MM.1S (cell line): ENCODE results near the gene CHD2.

Experiments
- DNase-seq: peaks from one replicate; pipeline ENCODE4 v3.0.0-alpha.2; 2015
- H2AFZ ChIP-seq: fragments of 300-600 bp; sonication (generic); 2 replicates; pipeline ENCODE4 v1.6.0; 2016; ENCODE audit warnings: antibody characterized with exemption, low read length
- H3F3A ChIP-seq: fragments of 300-600 bp; sonication (generic); 2 replicates; pipeline ENCODE4 v1.6.1; 2016; ENCODE audit warnings: mild to moderate bottlenecking, antibody characterized with exemption, low read length, moderate library complexity, mixed read lengths; ENCODE audit not compliant: insufficient read depth
- H3K27ac ChIP-seq: fragments of 300-600 bp; sonication (generic); 2 replicates; pipeline ENCODE4 v1.5.1; 2016; ENCODE audit warnings: mild to moderate bottlenecking, low read length
- H3K27me3 ChIP-seq: fragments of 300-600 bp; sonication (generic); replicated peaks from 2 replicates; pipeline ENCODE4 v1.6.0; 2016; ENCODE audit warnings: low read length; ENCODE audit not compliant: insufficient read depth
- H3K36me3 ChIP-seq: fragments of 300-600 bp; sonication (generic); replicated peaks from 2 replicates; pipeline ENCODE4 v1.6.1; 2016; ENCODE audit warnings: mild to moderate bottlenecking, low read length, mixed read lengths; ENCODE audit not compliant: insufficient read depth
- H3K4me1 ChIP-seq: fragments of 300-600 bp; sonication (generic); 2 replicates; pipeline ENCODE4 v1.6.1; 2016; ENCODE audit warnings: low read length, mixed read lengths
- H3K4me2 ChIP-seq: fragments of 300-600 bp; sonication (generic); 2 replicates; pipeline ENCODE4 v1.6.0; 2016; ENCODE audit warnings: low read depth, low read length
- H3K4me3 ChIP-seq: fragments of 300-600 bp; sonication (generic); 2 replicates; pipeline ENCODE4 v1.5.1; 2016; ENCODE audit warnings: low read length, mixed read lengths
- H3K79me2 ChIP-seq: fragments of 300-600 bp; sonication (generic); 2 replicates; pipeline ENCODE4 v1.6.1; 2016; ENCODE audit warnings: mixed run types, low read length, mixed read lengths
- H3K9ac ChIP-seq: fragments of 300-600 bp; sonication (generic); 2 replicates; pipeline ENCODE4 v1.6.1; 2016; ENCODE audit warnings: low read length, mixed read lengths
- H3K9me2 ChIP-seq: fragments of 300-600 bp; sonication (generic); replicated peaks from 2 replicates; pipeline ENCODE4 v1.6.1; 2016; ENCODE audit warnings: mild to moderate bottlenecking, low read length, mixed read lengths; ENCODE audit not compliant: insufficient read depth
- H3K9me3 ChIP-seq: fragments of 300-600 bp; sonication (generic); replicated peaks from 2 replicates; pipeline ENCODE4 v1.6.1; 2016; ENCODE audit warnings: mild to moderate bottlenecking, low read length, mixed read lengths; ENCODE audit not compliant: insufficient read depth
- H4K20me1 ChIP-seq: fragments of 300-600 bp; sonication (generic); 2 replicates; pipeline ENCODE4 v1.6.1; 2016; ENCODE audit warnings: mild to moderate bottlenecking, low read length, moderate library complexity, mixed read lengths; ENCODE audit not compliant: insufficient read depth
- EZH2 ChIP-seq: fragments of 300-600 bp; sonication (generic); optimal IDR thresholded peaks from 2 replicates; pipeline ENCODE3; 2017; ENCODE audit warnings: low read depth, mild to moderate bottlenecking, antibody characterized with exemption, low read length, mixed read lengths
- EZH2phosphoT487 ChIP-seq: fragments of 300-600 bp; sonication (generic); IDR thresholded peaks from 2 replicates; pipeline ENCODE4 v1.6.1; 2018; ENCODE audit warnings: antibody characterized with exemption, low read length
- TF ChIP-seq, protein P1 (sequence below): fragments of 300-600 bp; sonication (generic); IDR thresholded peaks from 2 replicates; pipeline ENCODE4 v1.5.1; 2016; ENCODE audit warnings: antibody characterized with exemption, low read length, mixed read lengths

CHD2 gene

DNA sequence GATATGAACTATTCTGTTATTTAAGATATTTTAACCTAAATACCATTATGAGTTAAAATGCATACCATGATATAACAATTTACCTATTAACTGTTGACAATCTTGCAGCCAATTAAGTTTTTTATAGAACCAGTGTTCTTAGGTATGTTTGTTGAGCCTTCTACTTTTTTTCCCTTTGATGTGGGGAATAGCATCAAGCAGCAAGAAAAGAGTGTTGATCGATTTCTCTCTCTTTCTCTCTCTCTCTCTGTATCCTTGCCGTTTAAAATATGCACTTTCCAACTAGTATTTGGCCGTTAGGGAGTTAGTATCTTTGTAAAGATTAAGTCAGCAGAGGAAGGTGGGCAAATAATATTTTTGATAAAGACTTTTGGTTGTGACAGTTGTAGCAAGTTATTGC, 5.9 kb downstream of the CHD2 start:
- Histone ChIP-seq H3K79me2 (peaks cover 97% of the 10 kb centered on the region), H2AFZ (no peak overlapping the region), H3K9me3 (no peaks in the 10 kb centered on the region), H3K4me2 (peak overlapping the region; percentile 87), H3K27me3 (no peaks in the 10 kb centered on the region), H3F3A (peaks cover 30% of the 10 kb centered on the region), H3K9me2 (no peaks in the 10 kb centered on the region), H4K20me1 (no peaks in the 10 kb centered on the region), H3K4me1 (peaks cover 39% of the 10 kb centered on the region), H3K27ac (no peak overlapping the region; the same call in 1 of the 2 replicates), H3K36me3 (no peaks in the 10 kb centered on the region; the same call in 1 of the 2 replicates), H3K9ac (no peak overlapping the region; the same call in 1 of the 2 replicates), H3K4me3 (peak overlapping the region; percentile 67; the same call in 1 of the 2 replicates)
- DNase-seq = no peak
- no peak for TF ChIP-seq EZH2phosphoT487
- TF ChIP-seq EZH2 = no peak
- TF ChIP-seq, protein P1, sequence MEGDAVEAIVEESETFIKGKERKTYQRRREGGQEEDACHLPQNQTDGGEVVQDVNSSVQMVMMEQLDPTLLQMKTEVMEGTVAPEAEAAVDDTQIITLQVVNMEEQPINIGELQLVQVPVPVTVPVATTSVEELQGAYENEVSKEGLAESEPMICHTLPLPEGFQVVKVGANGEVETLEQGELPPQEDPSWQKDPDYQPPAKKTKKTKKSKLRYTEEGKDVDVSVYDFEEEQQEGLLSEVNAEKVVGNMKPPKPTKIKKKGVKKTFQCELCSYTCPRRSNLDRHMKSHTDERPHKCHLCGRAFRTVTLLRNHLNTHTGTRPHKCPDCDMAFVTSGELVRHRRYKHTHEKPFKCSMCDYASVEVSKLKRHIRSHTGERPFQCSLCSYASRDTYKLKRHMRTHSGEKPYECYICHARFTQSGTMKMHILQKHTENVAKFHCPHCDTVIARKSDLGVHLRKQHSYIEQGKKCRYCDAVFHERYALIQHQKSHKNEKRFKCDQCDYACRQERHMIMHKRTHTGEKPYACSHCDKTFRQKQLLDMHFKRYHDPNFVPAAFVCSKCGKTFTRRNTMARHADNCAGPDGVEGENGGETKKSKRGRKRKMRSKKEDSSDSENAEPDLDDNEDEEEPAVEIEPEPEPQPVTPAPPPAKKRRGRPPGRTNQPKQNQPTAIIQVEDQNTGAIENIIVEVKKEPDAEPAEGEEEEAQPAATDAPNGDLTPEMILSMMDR = no peak

DNA sequence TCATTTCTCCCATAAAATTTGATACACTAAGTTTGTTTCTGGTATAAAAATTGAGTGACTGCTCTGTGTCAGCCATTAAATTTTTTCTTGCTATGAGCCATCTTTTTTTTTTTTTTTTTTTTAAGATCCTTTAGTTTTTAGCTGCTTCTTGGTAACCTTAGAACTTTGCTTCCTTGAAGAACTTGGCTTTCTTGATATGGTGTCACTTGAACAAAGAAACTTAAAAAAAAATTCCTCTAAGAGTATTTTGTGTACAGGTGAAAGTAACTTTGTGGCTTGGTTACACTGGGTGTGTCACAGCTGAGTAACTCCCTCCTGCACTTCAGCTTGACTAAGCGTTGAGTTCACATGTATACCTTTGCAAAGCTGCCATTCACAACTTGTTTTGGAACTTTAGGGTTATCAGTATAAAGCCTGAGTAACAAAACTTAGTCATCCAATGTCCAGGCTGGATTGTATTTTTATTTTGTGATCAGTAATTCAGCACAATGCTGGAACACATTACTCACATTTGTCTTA, 6.5 kb downstream of the CHD2 start:
- Histone ChIP-seq H2AFZ (no peak overlapping the region), H3K4me2 (peak overlapping the region; percentile 87; the same call in 1 of the 2 replicates), H3K4me3 (no peak overlapping the region), H3K27me3 (no peaks in the 10 kb centered on the region), H3K9ac (no peak overlapping the region; the same call in 1 of the 2 replicates), H3K79me2 (peaks cover 97% of the 10 kb centered on the region), H3K36me3 (no peaks in the 10 kb centered on the region; the same call in 1 of the 2 replicates), H3K4me1 (peaks cover 39% of the 10 kb centered on the region), H3F3A (peaks cover 24% of the 10 kb centered on the region), H3K9me2 (no peaks in the 10 kb centered on the region), H3K9me3 (no peaks in the 10 kb centered on the region), H3K27ac (no peak overlapping the region; the same call in 1 of the 2 replicates), H4K20me1 (no peaks in the 10 kb centered on the region)
- no peak for TF ChIP-seq EZH2phosphoT487
- TF ChIP-seq, protein P1 = no peak
- TF ChIP-seq EZH2 = no peak
- DNase-seq = peak; percentile 35

GRCh38 chr15:92907229-92907628, 7.1 kb downstream of the CHD2 start:
- Histone ChIP-seq H3K9me3 (no peaks in the 10 kb centered on the region), H4K20me1 (no peaks in the 10 kb centered on the region), H3K4me3 (no peak overlapping the region), H3K79me2 (peaks cover 97% of the 10 kb centered on the region), H3K36me3 (no peaks in the 10 kb centered on the region; the same call in 1 of the 2 replicates), H3F3A (peaks cover 18% of the 10 kb centered on the region), H3K4me2 (peak overlapping the region; percentile 87; the same call in 1 of the 2 replicates), H2AFZ (no peak overlapping the region), H3K4me1 (peaks cover 39% of the 10 kb centered on the region), H3K9ac (no peak overlapping the region; the same call in 1 of the 2 replicates), H3K9me2 (no peaks in the 10 kb centered on the region), H3K27ac (no peak overlapping the region), H3K27me3 (no peaks in the 10 kb centered on the region)
- TF ChIP-seq, protein P1 = no peak
- no peak for TF ChIP-seq EZH2
- no peak for TF ChIP-seq EZH2phosphoT487
- DNase-seq = no peak
